H9 (cell line): Measurements from ENCODE around the gene LRP1B. TPM values are rescaled to one million over a fixed set of nuclear protein-coding genes. Genes with fewer than 3 reads are reported as not detected.

Experiments
- DNase-seq: peaks from one replicate; pipeline ENCODE4 v3.0.0-alpha.2; 2017
- H2AFZ ChIP-seq: one replicate; pipeline ENCODE4 v1.6.1; 2013; ENCODE audit warnings: mild to moderate bottlenecking, low read length, control low read depth, moderate library complexity
- H2AK5ac ChIP-seq: 2 replicates; pipeline ENCODE4 v1.6.1; 2013; ENCODE audit warnings: low read length, control low read depth, mixed read lengths; ENCODE audit not compliant: insufficient read length
- H2BK120ac ChIP-seq: one replicate; pipeline ENCODE4 v1.6.1; 2013; ENCODE audit warnings: low read depth, mild to moderate bottlenecking, low read length, control low read depth, inconsistent platforms; ENCODE audit not compliant: poor library complexity, severe bottlenecking
- H2BK12ac ChIP-seq: 2 replicates; pipeline ENCODE4 v1.6.1; 2013; ENCODE audit warnings: low read length, control low read depth, mixed read lengths, low read depth; ENCODE audit not compliant: insufficient read length
- H2BK15ac ChIP-seq: 2 replicates; pipeline ENCODE4 v1.6.1; 2013; ENCODE audit warnings: low read depth, low read length, control low read depth
- H2BK20ac ChIP-seq: one replicate; pipeline ENCODE4 v1.6.1; 2013; ENCODE audit warnings: low read depth, mild to moderate bottlenecking, low read length, control low read depth, inconsistent platforms; ENCODE audit not compliant: poor library complexity, severe bottlenecking
- H2BK5ac ChIP-seq: 2 replicates; pipeline ENCODE4 v1.6.1; 2013; ENCODE audit warnings: low read length, control low read depth, mixed read lengths; ENCODE audit not compliant: insufficient read length
- H3K14ac ChIP-seq: 2 replicates; pipeline ENCODE4 v1.6.1; 2013; ENCODE audit warnings: low read length, control low read depth; ENCODE audit not compliant: insufficient read depth
- H3K18ac ChIP-seq: 2 replicates; pipeline ENCODE4 v1.6.1; 2013; ENCODE audit warnings: low read depth, mild to moderate bottlenecking, mixed read lengths, low read length, control low read depth; ENCODE audit not compliant: insufficient read length
- H3K23ac ChIP-seq: 2 replicates; pipeline ENCODE4 v1.6.1; 2013; ENCODE audit warnings: low read length, control low read depth, mixed read lengths, low read depth; ENCODE audit not compliant: insufficient read length
- H3K23me2 ChIP-seq: 2 replicates; pipeline ENCODE4 v1.6.1; 2013; ENCODE audit warnings: low read depth, mild to moderate bottlenecking, mixed read lengths, low read length, control low read depth; ENCODE audit not compliant: insufficient read length, poor library complexity, severe bottlenecking
- H3K27ac ChIP-seq: 2 replicates; pipeline ENCODE4 v1.5.1; 2013; ENCODE audit warnings: low read length, control low read depth, mixed read lengths, low read depth; ENCODE audit not compliant: insufficient read length
- H3K27me3 ChIP-seq: 2 replicates; pipeline ENCODE4 v1.6.1; 2013; ENCODE audit warnings: low read length, control low read depth, inconsistent platforms; ENCODE audit not compliant: insufficient read depth
- H3K4ac ChIP-seq: 2 replicates; pipeline ENCODE4 v1.6.1; 2013; ENCODE audit warnings: low read depth, mild to moderate bottlenecking, control low read depth, inconsistent platforms, low read length, moderate library complexity
- H3K4me1 ChIP-seq: 2 replicates; pipeline ENCODE4 v1.6.1; 2013; ENCODE audit warnings: low read length, control low read depth, inconsistent platforms; ENCODE audit not compliant: insufficient read depth
- H3K4me2 ChIP-seq: 2 replicates; pipeline ENCODE4 v1.6.1; 2013; ENCODE audit warnings: low read length, control low read depth, mixed read lengths; ENCODE audit not compliant: insufficient read length, insufficient read depth
- H3K56ac ChIP-seq: 2 replicates; pipeline ENCODE4 v1.6.1; 2013; ENCODE audit warnings: low read depth, mild to moderate bottlenecking, mixed read lengths, low read length, control low read depth; ENCODE audit not compliant: insufficient read length
- H3K79me1 ChIP-seq: 2 replicates; pipeline ENCODE4 v1.6.1; 2013; ENCODE audit warnings: low read depth, mild to moderate bottlenecking, moderate library complexity, low read length, control low read depth, inconsistent platforms; ENCODE audit not compliant: insufficient read depth, poor library complexity, severe bottlenecking
- H3K79me2 ChIP-seq: 2 replicates; pipeline ENCODE4 v1.6.1; 2013; ENCODE audit warnings: low read length, control low read depth, inconsistent platforms; ENCODE audit not compliant: insufficient read depth
- H3K9ac ChIP-seq: 2 replicates; pipeline ENCODE4 v1.6.1; 2013; ENCODE audit warnings: low read length, control low read depth, mixed read lengths; ENCODE audit not compliant: insufficient read length; ENCODE audit errors: extremely low read depth
- H3K9me3 ChIP-seq: one replicate; pipeline ENCODE4 v1.6.1; 2013; ENCODE audit warnings: low read depth, low read length, inconsistent platforms; ENCODE audit not compliant: control insufficient read depth
- H3T11ph ChIP-seq: one replicate; pipeline ENCODE4 v1.6.1; 2013; ENCODE audit warnings: mild to moderate bottlenecking, low read length, control low read depth, inconsistent platforms
- H4K20me1 ChIP-seq: one replicate; pipeline ENCODE4 v1.6.1; 2013; ENCODE audit not compliant: control insufficient read depth, insufficient read length, insufficient read depth
- H4K5ac ChIP-seq: 2 replicates; pipeline ENCODE4 v1.6.1; 2013; ENCODE audit warnings: low read depth, mild to moderate bottlenecking, mixed read lengths, low read length, control low read depth; ENCODE audit not compliant: insufficient read length
- H4K8ac ChIP-seq: replicated peaks from 2 replicates; pipeline ENCODE4 v1.6.1; 2013; ENCODE audit warnings: low read length, control low read depth, mixed read lengths, low read depth; ENCODE audit not compliant: insufficient read length
- H4K91ac ChIP-seq: 2 replicates; pipeline ENCODE4 v1.6.1; 2013; ENCODE audit warnings: low read depth, mild to moderate bottlenecking, moderate library complexity, mixed read lengths, low read length, control low read depth; ENCODE audit not compliant: insufficient read length
- H3K27ac Mint-ChIP-seq, 3 experiments: 2 replicates in 2 of 3; 3 replicates in 1 of 3; pipeline ENCODE4 v1.8.0; 2020 to 2021; ENCODE audit warnings: mixed read lengths in 3 of 3, mild to moderate bottlenecking in 1 of 3, moderate library complexity in 1 of 3
- H3K27me3 Mint-ChIP-seq: 2 replicates; pipeline ENCODE4 v1.8.0; 2021; ENCODE audit warnings: low read depth, mild to moderate bottlenecking, moderate library complexity, mixed read lengths
- H3K36me3 Mint-ChIP-seq, 3 experiments: 2 replicates in 2 of 3; 3 replicates in 1 of 3; pipeline ENCODE4 v1.8.0; 2020 to 2021; ENCODE audit warnings: low read depth in 3 of 3, mixed read lengths in 3 of 3; ENCODE audit not compliant: insufficient read depth in 1 of 3
- H3K4me1 Mint-ChIP-seq, 2 experiments: 2 replicates each; pipeline ENCODE4 v1.8.0; 2020; ENCODE audit warnings: mixed read lengths in 2 of 2
- H3K4me3 Mint-ChIP-seq, 2 experiments: 2 replicates in 1 of 2; 3 replicates in 1 of 2; pipeline ENCODE4 v1.8.0; 2020 to 2021; ENCODE audit warnings: mild to moderate bottlenecking in 2 of 2, mixed read lengths in 2 of 2, moderate library complexity in 1 of 2
- H3K9me3 Mint-ChIP-seq, 2 experiments: 2 replicates in 1 of 2; 3 replicates in 1 of 2; pipeline ENCODE4 v1.8.0; 2020; ENCODE audit warnings: mild to moderate bottlenecking in 2 of 2, mixed read lengths in 2 of 2, moderate library complexity in 1 of 2
- CTCF ChIP-seq: fragments of 200-600 bp; sonication (generic); conservative IDR thresholded peaks from 3 replicates; pipeline ENCODE4 v1.8.0; 2021; ENCODE audit warnings: antibody characterized with exemption, mild to moderate bottlenecking
- WGBS: extraction: QIAGEN DNeasy Blood & Tissue Kit; methylation state at CpG from one replicate; pipeline ENCODE4 v1.1.7; 2013; ENCODE audit warnings: missing lambda C conversion rate, low lambda C conversion rate, mixed read lengths; ENCODE audit not compliant: insufficient read length; ENCODE audit errors: extremely low coverage; 5-methylcytosine and 5-hydroxymethylcytosine counted together
- total RNA-seq: library from RNA; stranded (reverse); gene quantifications from 2 replicates; pipeline ENCODE4 v1.2.1, GENCODE V29; 2021

Gene LRP1B
- total RNA-seq, 1 experiment from 2014 or later: not detected

GRCh38 chr2:141259683-141260082, 871.1 kb downstream of the LRP1B start:
- Histone ChIP-seq H3K23me2 (no peaks in the 10 kb centered on the region), H3K9me3 (no peaks in the 10 kb centered on the region), H3K27ac (no peak overlapping the region), H3K79me2 (no peaks in the 10 kb centered on the region), H2AK5ac (no peak overlapping the region), H2AFZ (no peak overlapping the region), H2BK5ac (no peak overlapping the region), H3K14ac (no peak overlapping the region), H3K4me1 (no peaks in the 10 kb centered on the region), H4K20me1 (no peaks in the 10 kb centered on the region), H3K9ac (no peak overlapping the region), H3K4ac (no peak overlapping the region), H3K79me1 (no peaks in the 10 kb centered on the region), H3K4me2 (no peak overlapping the region), H3T11ph (no peak overlapping the region), H3K56ac (no peak overlapping the region), H2BK15ac (no peak overlapping the region), H2BK120ac (no peak overlapping the region), H4K8ac (no peak overlapping the region), H4K91ac (no peak overlapping the region), H3K23ac (no peak overlapping the region), H2BK12ac (no peak overlapping the region), H3K27me3 (no peaks in the 10 kb centered on the region), H3K18ac (no peak overlapping the region), H2BK20ac (no peak overlapping the region), H4K5ac (no peak overlapping the region)
- Mint-ChIP-seq H3K27me3 (no peaks in the 10 kb centered on the region), H3K27ac (no peak overlapping the region), H3K4me1 (no peaks in the 10 kb centered on the region), H3K9me3 (no peaks in the 10 kb centered on the region), H3K36me3 (no peaks in the 10 kb centered on the region), H3K4me3 (no peak overlapping the region)
- WGBS: no CpG with 5 or more reads among the region's 3 CpGs
- no peak for TF ChIP-seq CTCF
- no peak for DNase-seq
